IMR-90 (cell line): ENCODE results near the gene PPIC. TPM values are rescaled to one million over a fixed set of nuclear protein-coding genes. Genes with fewer than 3 reads are reported as not detected.

ENCODE experiments used
- ATAC-seq: fragments of 200-7000 bp; cut with Tn5 transposase; 2 replicates; pipeline ENCODE4 v1.9.1; 2020; ENCODE audit warnings: low read depth, mild to moderate bottlenecking, moderate library complexity
- BruUV-seq: library from RNA; stranded (reverse); fragments of 400-500 nt; replicated peaks from 2 replicates; lab custom pipeline; 2021; lab: Mats Ljungman, UMichigan
- CTCF ChIA-PET: fragments of 300-600 bp; formaldehyde crosslinking; extraction: SDS; loops from one replicate; lab custom pipeline; 2021; ENCODE audit warnings: antibody characterized with exemption; lab: Yijun Ruan, JAX
- POLR2A ChIA-PET: fragments of 300-600 bp; sonication (Branson Sonifier 250); formaldehyde crosslinking; loops from one replicate; lab custom pipeline; 2022; ENCODE audit warnings: antibody characterized with exemption; ENCODE audit not compliant: unreplicated experiment; lab: Charles Lee
- DNase-seq: peaks from one replicate; pipeline ENCODE4 v3.0.0; 2013
- H2AFZ ChIP-seq: replicated peaks from 2 replicates; pipeline ENCODE3; 2013; ENCODE audit warnings: low read length, mild to moderate bottlenecking; ENCODE audit not compliant: poor library complexity
- H2AK5ac ChIP-seq: 2 replicates; pipeline ENCODE4 v1.6.1; 2013; ENCODE audit warnings: low read depth, low read length, inconsistent platforms
- H2AK9ac ChIP-seq: replicated peaks from 2 replicates; pipeline ENCODE3; 2013; ENCODE audit warnings: mild to moderate bottlenecking, low read depth, low read length, moderate library complexity; ENCODE audit not compliant: poor library complexity
- H2BK120ac ChIP-seq: 2 replicates; pipeline ENCODE4 v1.6.1; 2013; ENCODE audit warnings: low read depth, low read length, inconsistent platforms
- H2BK15ac ChIP-seq: 3 replicates; pipeline ENCODE4 v1.6.1; 2013; ENCODE audit warnings: low read depth, low read length, inconsistent platforms
- H2BK20ac ChIP-seq: 2 replicates; pipeline ENCODE4 v1.6.1; 2013; ENCODE audit warnings: low read depth, mild to moderate bottlenecking, inconsistent platforms, low read length, moderate library complexity
- H2BK5ac ChIP-seq: 2 replicates; pipeline ENCODE4 v1.6.1; 2013; ENCODE audit warnings: mild to moderate bottlenecking, low read depth, low read length, inconsistent platforms; ENCODE audit not compliant: poor library complexity, severe bottlenecking
- H3K14ac ChIP-seq: replicated peaks from 2 replicates; pipeline ENCODE4 v1.6.1; 2013; ENCODE audit warnings: low read depth, low read length, inconsistent platforms
- H3K18ac ChIP-seq: 2 replicates; pipeline ENCODE4 v1.6.1; 2013; ENCODE audit warnings: low read depth, low read length, control low read depth
- H3K23ac ChIP-seq: 2 replicates; pipeline ENCODE4 v1.6.1; 2013; ENCODE audit warnings: low read depth, low read length, inconsistent platforms
- H3K27ac ChIP-seq: 2 replicates; pipeline ENCODE4 v1.5.1; 2013; ENCODE audit warnings: mild to moderate bottlenecking, control low read depth, low read length; ENCODE audit not compliant: insufficient read depth
- H3K27me3 ChIP-seq: 2 replicates; pipeline ENCODE4 v1.6.1; 2013; ENCODE audit warnings: low read length; ENCODE audit not compliant: control insufficient read depth, insufficient read depth
- H3K36me3 ChIP-seq: 2 replicates; pipeline ENCODE4 v1.6.1; 2013; ENCODE audit warnings: low read length, mixed read lengths; ENCODE audit not compliant: control insufficient read depth, insufficient read depth
- H3K4ac ChIP-seq: 2 replicates; pipeline ENCODE4 v1.6.1; 2013; ENCODE audit warnings: low read depth, low read length, inconsistent platforms
- H3K4me1 ChIP-seq: 2 replicates; pipeline ENCODE4 v1.6.1; 2013; ENCODE audit warnings: low read length, mixed read lengths; ENCODE audit not compliant: control insufficient read depth, insufficient read depth
- H3K4me2 ChIP-seq: 2 replicates; pipeline ENCODE4 v1.6.1; 2013; ENCODE audit warnings: low read depth, mild to moderate bottlenecking, control low read depth, low read length, moderate library complexity
- H3K4me3 ChIP-seq: 2 replicates; pipeline ENCODE4 v1.5.1; 2013; ENCODE audit warnings: low read depth, mild to moderate bottlenecking, control low read depth, low read length, moderate library complexity; ENCODE audit not compliant: insufficient read depth
- H3K56ac ChIP-seq: 2 replicates; pipeline ENCODE4 v1.6.1; 2013; ENCODE audit warnings: low read length, inconsistent platforms; ENCODE audit not compliant: insufficient read depth; ENCODE audit errors: extremely low read depth
- H3K79me1 ChIP-seq, 2 experiments: 2 replicates each; pipeline ENCODE4 v1.6.1; 2013; ENCODE audit warnings: low read length in 2 of 2, inconsistent platforms in 1 of 2, low read depth in 1 of 2
- H3K9ac ChIP-seq: 2 replicates; pipeline ENCODE4 v1.6.1; 2013; ENCODE audit warnings: low read depth, low read length, control low read depth
- H3K9me1 ChIP-seq: 2 replicates; pipeline ENCODE4 v1.6.1; 2013; ENCODE audit warnings: low read length, inconsistent platforms; ENCODE audit not compliant: insufficient read depth
- H3K9me3 ChIP-seq: 2 replicates; pipeline ENCODE4 v1.6.1; 2013; ENCODE audit warnings: low read length; ENCODE audit not compliant: control insufficient read depth, insufficient read depth
- H4K20me1 ChIP-seq: 2 replicates; pipeline ENCODE4 v1.6.1; 2013; ENCODE audit warnings: low read length, inconsistent platforms; ENCODE audit not compliant: insufficient read depth
- H4K5ac ChIP-seq: 2 replicates; pipeline ENCODE4 v1.6.1; 2013; ENCODE audit warnings: mild to moderate bottlenecking, low read depth, low read length, control low read depth
- H4K8ac ChIP-seq, 2 experiments: 2 replicates each; pipeline ENCODE4 v1.6.1; 2013; ENCODE audit warnings: low read depth in 2 of 2, low read length in 2 of 2, control low read depth in 1 of 2, inconsistent platforms in 1 of 2
- H4K91ac ChIP-seq: 2 replicates; pipeline ENCODE4 v1.6.1; 2013; ENCODE audit warnings: low read depth, low read length, inconsistent platforms; ENCODE audit not compliant: insufficient read depth
- NFE2L2 ChIP-seq: fragments of 150-350 bp; IDR thresholded peaks from 2 replicates; pipeline ENCODE4 v1.6.1; 2016; ENCODE audit warnings: low read depth, mild to moderate bottlenecking, low read length
- RFX5 ChIP-seq: IDR thresholded peaks from 2 replicates; pipeline ENCODE4 v1.8.0; 2012; ENCODE audit warnings: low read depth, mild to moderate bottlenecking, low read length, moderate library complexity
- WGBS, 2 experiments: methylation state at CpG; one replicate each; pipeline versions ENCODE4 v1.1.5 to v1.1.7; 2013; ENCODE audit warnings: missing lambda C conversion rate in 2 of 2; ENCODE audit not compliant: insufficient read length in 1 of 2; ENCODE audit errors: extremely low coverage in 2 of 2; 5-methylcytosine and 5-hydroxymethylcytosine counted together
- dilution Hi-C: fragments of 300-500 bp; cut with HindIII; formaldehyde crosslinking; loops from one replicate; pipeline ENCODE4 v1.14.3; 2018; ENCODE audit warnings: low sequenced_read_pairs; ENCODE audit not compliant: unreplicated experiment
- in situ Hi-C: fragments of 300-500 bp; cut with MboI; formaldehyde crosslinking; loops from 3 replicates; pipeline ENCODE4 v1.14.3; 2019; ENCODE audit warnings: low sequenced_read_pairs, inconsistent platforms, mixed read lengths
- intact Hi-C: fragments of 100-400 bp; cut with micrococcal nuclease; formaldehyde crosslinking; loops from 2 replicates; pipeline ENCODE4 v1.10.0; 2022
- polyA plus RNA-seq, 3 experiments: library from polyadenylated mRNA; depleted of rRNA; stranded (reverse); fragments of >200 nt; gene quantifications; 2 replicates each; pipeline ENCODE4 v1.2.3, GENCODE V29; 2012; ENCODE audit warnings: low replicate concordance in 1 of 3
- total RNA-seq: library from RNA; depleted of rRNA; stranded (reverse); fragments of >200 nt; gene quantifications from 2 replicates; pipeline ENCODE4 v1.2.3, GENCODE V29; 2012
- TF ChIP-seq, protein P1 (sequence below): fragments of 150-350 bp; IDR thresholded peaks from 2 replicates; pipeline ENCODE4 v1.6.1; 2016; ENCODE audit warnings: low read depth, mild to moderate bottlenecking, low read length, moderate library complexity, borderline replicate concordance

PPIC gene
- total and polyA plus RNA-seq, 2 of the 4 experiments (the other 2 are of a cell fraction) = 20.6 to 45.6 TPM

DNA sequence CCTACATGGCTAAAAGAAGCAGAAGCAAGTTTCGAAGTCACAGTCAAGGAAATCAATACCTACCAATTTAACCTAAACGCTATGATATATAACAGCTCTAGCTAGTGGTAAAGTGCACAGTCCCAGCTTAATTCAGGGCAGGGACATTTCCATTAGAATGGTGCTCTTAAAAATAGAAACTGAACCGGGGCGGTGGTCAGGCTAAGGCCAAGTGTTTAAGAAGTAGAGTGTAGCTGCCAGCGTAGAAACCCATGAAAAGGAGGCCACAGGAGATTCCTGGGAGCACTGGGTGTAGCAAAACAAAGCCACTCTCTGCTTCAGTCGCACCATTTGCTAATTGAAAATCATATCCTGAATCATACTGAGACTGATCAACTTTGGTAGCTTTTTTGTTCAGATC, 28.8 kb downstream of the PPIC start:
- Histone ChIP-seq H2BK120ac (no peak overlapping the region), H2AFZ (no peak overlapping the region), H3K56ac (no peak overlapping the region), H4K91ac (no peak overlapping the region), H3K36me3 (peaks cover 4% of the 10 kb centered on the region; the same call in 1 of the 2 replicates), H2AK5ac (no peak overlapping the region), H4K20me1 (no peaks in the 10 kb centered on the region), H3K14ac (no peak overlapping the region), H4K5ac (no peak overlapping the region), H3K9me1 (0 out of 2 replicates have a peak, but pooled peaks cover 6% of the 10 kb centered on the region), H3K4me1 (no peaks in the 10 kb centered on the region), H3K4me3 (no peak overlapping the region), H3K79me1 (no peaks in the 10 kb centered on the region), H4K8ac (no peak overlapping the region), H3K27ac (no peak overlapping the region), H2BK15ac (no peak overlapping the region), H3K23ac (no peak overlapping the region), H3K4ac (no peak overlapping the region), H3K9ac (no peak overlapping the region), H3K18ac (no peak overlapping the region), H2BK20ac (no peak overlapping the region), H3K9me3 (no peaks in the 10 kb centered on the region), H3K27me3 (no peaks in the 10 kb centered on the region), H3K4me2 (no peak overlapping the region), H2AK9ac (no peak overlapping the region), H2BK5ac (no peak overlapping the region)
- intact Hi-C loops (no loop called here), in situ Hi-C loops (no loop called here), dilution Hi-C loops (no loop called here)
- 100% methylated on average over 2 of the region's 6 CpGs; no CpG with 5 or more reads in 1 of the 2 experiments for WGBS, 2 experiments
- ATAC-seq (no peak), DNase-seq (no peak)
- CTCF ChIA-PET = interaction anchor here (0.6 kb wide), 1 partner anchor 70 kb away, joined by 3 read pairs; no protein-coding TSS in a partner anchor
- TF ChIP-seq, protein P1, sequence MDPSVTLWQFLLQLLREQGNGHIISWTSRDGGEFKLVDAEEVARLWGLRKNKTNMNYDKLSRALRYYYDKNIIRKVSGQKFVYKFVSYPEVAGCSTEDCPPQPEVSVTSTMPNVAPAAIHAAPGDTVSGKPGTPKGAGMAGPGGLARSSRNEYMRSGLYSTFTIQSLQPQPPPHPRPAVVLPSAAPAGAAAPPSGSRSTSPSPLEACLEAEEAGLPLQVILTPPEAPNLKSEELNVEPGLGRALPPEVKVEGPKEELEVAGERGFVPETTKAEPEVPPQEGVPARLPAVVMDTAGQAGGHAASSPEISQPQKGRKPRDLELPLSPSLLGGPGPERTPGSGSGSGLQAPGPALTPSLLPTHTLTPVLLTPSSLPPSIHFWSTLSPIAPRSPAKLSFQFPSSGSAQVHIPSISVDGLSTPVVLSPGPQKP = no peak
- TF ChIP-seq NFE2L2 (no peak), RFX5 (no peak)
- POLR2A ChIA-PET = interaction anchor here (0.6 kb wide), 1 partner anchor 156 kb away, joined by 4 read pairs; no protein-coding TSS in a partner anchor
- BruUV-seq = no TSS peak
